Activated CD8-positive, alpha-beta memory T cell treated with anti-CD3 and anti-CD28 coated beads, Interleukin-2, amount 50 U/mL, for 24 hours (primary cell): ENCODE data around the gene CSRNP3.

Experiments
- DNase-seq: peaks from one replicate; pipeline ENCODE4 v3.0.0-alpha.2; 2020; ENCODE audit errors: extremely low read depth

The CSRNP3 gene

GRCh38 chr2:165681841-165682240 is 212.3 kb downstream of the CSRNP3 start:
- no peak for DNase-seq

GRCh38 chr2:165682546-165682945 is 213.0 kb downstream of the CSRNP3 start:
- no peak for DNase-seq

GRCh38 chr2:165686800-165687199 is 217.3 kb downstream of the CSRNP3 start:
- DNase-seq = no peak

GRCh38 chr2:165687426-165688002 is 218.0 kb downstream of the CSRNP3 start:
- DNase-seq = no peak

GRCh38 chr2:165691615-165692014 is 222.1 kb downstream of the CSRNP3 start:
- DNase-seq = no peak

DNA sequence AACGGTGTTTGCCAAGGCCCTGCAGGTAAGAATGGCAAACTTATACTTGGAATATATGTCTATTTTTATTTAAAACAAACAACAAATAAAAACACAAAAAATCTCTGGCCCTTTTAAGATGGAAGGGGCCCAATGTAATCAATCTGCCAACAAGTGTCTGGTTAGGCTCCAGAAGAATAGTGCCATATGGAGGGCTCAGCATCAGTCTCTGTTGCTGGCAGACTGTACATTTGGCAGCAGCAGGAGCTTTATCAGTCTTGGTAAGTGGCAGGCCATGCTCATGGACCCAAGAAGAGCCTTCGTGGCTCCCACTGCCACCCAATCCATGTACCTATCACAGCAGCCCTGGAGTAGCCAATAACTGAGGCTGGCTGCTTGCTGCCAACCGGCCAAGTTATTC is 223.4 kb downstream of the CSRNP3 start:
- DNase-seq = no peak

GRCh38 chr2:165693838-165694237 is 224.3 kb downstream of the CSRNP3 start:
- no peak for DNase-seq

- no peak for DNase-seq
Observed at GRCh38 chr2:165697748-165698443, 228.4 kb downstream of the CSRNP3 start.

DNA sequence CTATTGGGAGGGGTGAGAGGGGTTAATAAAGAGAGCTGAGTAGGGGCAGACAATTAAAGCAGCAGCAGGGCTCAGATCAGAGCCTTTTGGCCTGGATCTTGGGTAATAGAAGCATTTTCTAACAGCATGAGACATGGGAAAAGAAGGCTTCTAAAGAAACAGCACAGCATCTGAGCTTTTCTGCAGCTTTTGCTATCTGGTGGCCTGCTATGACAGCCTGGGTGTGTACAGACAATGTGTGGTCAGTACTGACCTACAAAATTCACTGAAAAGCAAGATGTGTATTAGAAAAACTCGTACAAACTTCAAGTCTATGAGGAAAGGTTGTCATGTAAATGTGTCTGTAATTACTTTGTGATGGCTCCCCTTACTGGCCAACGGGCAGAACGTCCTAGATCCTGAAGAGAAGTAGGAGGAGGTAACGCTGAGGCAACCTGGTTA is 229.0 kb downstream of the CSRNP3 start:
- no peak for DNase-seq

DNA sequence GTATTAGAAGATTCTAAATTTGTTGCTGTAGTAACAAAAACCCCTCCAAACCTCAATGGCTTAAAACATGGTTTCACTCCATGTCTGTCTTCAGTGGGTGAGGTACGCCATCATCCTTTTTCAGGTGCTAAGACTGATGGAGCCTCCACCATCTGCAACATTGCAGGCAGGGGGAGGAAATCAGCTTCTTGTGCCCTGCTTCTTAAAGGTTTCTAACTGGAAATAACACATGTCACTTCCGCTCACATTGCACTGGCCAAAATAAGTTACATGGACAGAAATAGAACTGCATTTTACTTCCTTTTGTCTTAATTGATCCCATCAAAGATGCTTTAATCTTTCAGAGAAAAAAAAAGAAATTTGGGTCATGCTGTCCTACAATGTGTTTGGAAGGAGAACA is 230.4 kb downstream of the CSRNP3 start:
- DNase-seq = no peak

GRCh38 chr2:165700531-165700930 is 231.0 kb downstream of the CSRNP3 start:
- DNase-seq = no peak

DNA sequence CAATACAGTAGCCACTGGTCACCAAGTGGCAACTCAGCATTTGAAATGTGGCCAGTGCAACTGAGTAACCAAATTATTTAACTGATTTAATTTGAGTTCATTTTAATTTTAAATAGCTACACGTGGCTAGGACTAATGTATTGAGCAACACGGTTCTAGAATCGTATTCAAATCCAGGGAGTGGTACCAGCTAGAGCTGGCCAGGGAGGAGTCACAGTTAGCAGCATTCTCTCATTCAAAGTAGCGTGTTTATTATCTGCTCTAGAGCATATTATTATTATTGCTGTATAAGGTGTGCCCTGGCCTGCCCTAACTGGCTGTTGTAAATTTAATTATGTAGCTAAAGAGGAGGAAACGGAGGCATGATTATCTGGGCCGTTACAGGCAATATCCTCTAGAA is 231.6 kb downstream of the CSRNP3 start:
- DNase-seq = no peak

GRCh38 chr2:165706960-165707487 is 237.5 kb downstream of the CSRNP3 start:
- no peak for DNase-seq

- no peak for DNase-seq
Observed at GRCh38 chr2:165716091-165716490, 246.6 kb downstream of the CSRNP3 start.

- DNase-seq = no peak
Observed at GRCh38 chr2:165718610-165719210, 249.2 kb downstream of the CSRNP3 start.

GRCh38 chr2:165720511-165720910 is 251.0 kb downstream of the CSRNP3 start:
- no peak for DNase-seq

- no peak for DNase-seq
Observed at GRCh38 chr2:165725421-165725820, 255.9 kb downstream of the CSRNP3 start.
